T-helper 17 cell (primary cell): ENCODE measurements around the gene TCP11. TPM values are rescaled to one million over a fixed set of nuclear protein-coding genes. Genes with fewer than 3 reads are reported as not detected.
"Not testable (repeated sequence)": the region's sequence is repeated elsewhere in the genome, so short reads cannot be mapped to it uniquely, and the experiment has no call there.

Experiments
- ATAC-seq: fragments of 150-1000 bp; cut with Tn5 transposase; 2 replicates; pipeline ENCODE4 v1.10.0; 2021; ENCODE audit warnings: mild to moderate bottlenecking, moderate library complexity
- DNase-seq, 3 donors: peaks; one replicate each; pipeline versions ENCODE4 v3.0.0 to v3.0.0-alpha.2; 2020 to 2021
- H3K9me3 ChIP-seq: one replicate; pipeline ENCODE4 v1.7.0; 2013; ENCODE audit warnings: low read length, mild to moderate bottlenecking; ENCODE audit not compliant: control insufficient read depth, poor library complexity, severe bottlenecking
- H3K27ac Mint-ChIP-seq: one replicate; pipeline ENCODE4 v1.8.0; 2022; ENCODE audit warnings: mild to moderate bottlenecking, moderate library complexity, mixed read lengths
- H3K27me3 Mint-ChIP-seq: one replicate; pipeline ENCODE4 v1.8.0; 2022; ENCODE audit warnings: mixed read lengths
- H3K36me3 Mint-ChIP-seq: one replicate; pipeline ENCODE4 v1.8.0; 2022; ENCODE audit warnings: low read depth, mixed read lengths
- H3K4me1 Mint-ChIP-seq: one replicate; pipeline ENCODE4 v1.8.0; 2022; ENCODE audit warnings: mild to moderate bottlenecking, mixed read lengths
- H3K4me3 Mint-ChIP-seq: one replicate; pipeline ENCODE4 v1.8.0; 2022; ENCODE audit warnings: mild to moderate bottlenecking, moderate library complexity, mixed read lengths
- total RNA-seq, 4 donors: library from RNA in 2 of 4; stranded (reverse) in 2 of 4; gene quantifications; one replicate each; pipeline ENCODE4 v1.2.3 and lab custom pipeline; 2022 to 2026

Gene TCP11
- total RNA-seq, 2 donors from 2014 or later = not detected

- Mint-ChIP-seq H3K27ac (no peak overlapping the region), H3K36me3 (no peaks in the 10 kb centered on the region), H3K27me3 (peaks cover 22% of the 10 kb centered on the region), H3K4me1 (peaks cover 7% of the 10 kb centered on the region), H3K4me3 (no peak overlapping the region)
- DNase-seq = no peak
- no peak for ATAC-seq
- no peaks in the 10 kb centered on the region for H3K9me3 ChIP-seq
Measured at GRCh38 chr6:35149891-35150566, 8.9 kb upstream of the TCP11 start.

DNA sequence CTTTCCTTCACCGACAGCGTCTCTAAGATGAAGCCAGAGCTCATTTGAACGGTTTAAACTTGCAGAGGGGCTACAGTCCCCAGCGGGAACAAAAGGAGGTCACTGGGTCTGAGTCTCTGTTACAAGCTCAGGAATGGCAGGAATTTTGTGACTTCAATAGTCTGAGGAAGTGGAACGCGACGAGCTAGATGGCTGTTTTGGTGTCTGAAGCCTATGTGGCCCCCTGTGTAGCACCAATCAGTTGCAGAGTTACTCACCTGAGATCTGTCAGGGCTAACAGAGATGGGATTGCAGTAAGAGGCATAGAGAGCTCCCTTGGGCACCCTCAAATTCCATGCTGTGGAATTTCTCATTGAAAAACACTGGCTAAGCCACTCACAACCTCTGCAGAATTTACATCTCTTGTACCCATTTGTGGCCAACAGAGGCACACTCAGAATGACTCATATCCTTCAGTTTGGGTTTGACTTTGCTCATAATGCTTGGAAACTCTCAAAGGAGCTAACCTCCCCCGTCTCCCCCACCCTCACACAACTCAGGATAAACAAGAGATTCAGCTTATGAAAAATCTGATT, 7.1 kb upstream of the TCP11 start:
- no peak overlapping the region for H3K27ac Mint-ChIP-seq
- ATAC-seq (no peak), DNase-seq (no peak)
- peaks cover 17% of the 10 kb centered on the region for H3K27me3 Mint-ChIP-seq
- no peaks in the 10 kb centered on the region for H3K9me3 ChIP-seq
- H3K4me1 Mint-ChIP-seq = peaks cover 4% of the 10 kb centered on the region
- H3K4me3 Mint-ChIP-seq = no peak overlapping the region
- H3K36me3 Mint-ChIP-seq = no peaks in the 10 kb centered on the region

GRCh38 chr6:35147486-35147885, 6.3 kb upstream of the TCP11 start:
- Mint-ChIP-seq H3K27ac (no peak overlapping the region), H3K4me3 (no peak overlapping the region), H3K4me1 (peaks cover 4% of the 10 kb centered on the region), H3K27me3 (peaks cover 17% of the 10 kb centered on the region), H3K36me3 (no peaks in the 10 kb centered on the region)
- DNase-seq (no peak), ATAC-seq (no peak)
- no peaks in the 10 kb centered on the region for H3K9me3 ChIP-seq

GRCh38 chr6:35147026-35147425, 5.9 kb upstream of the TCP11 start:
- Mint-ChIP-seq H3K27ac (no peak overlapping the region), H3K27me3 (peaks cover 17% of the 10 kb centered on the region), H3K4me1 (peaks cover 4% of the 10 kb centered on the region), H3K4me3 (no peak overlapping the region), H3K36me3 (no peaks in the 10 kb centered on the region)
- DNase-seq (no peak), ATAC-seq (no peak)
- no peaks in the 10 kb centered on the region for H3K9me3 ChIP-seq

DNA sequence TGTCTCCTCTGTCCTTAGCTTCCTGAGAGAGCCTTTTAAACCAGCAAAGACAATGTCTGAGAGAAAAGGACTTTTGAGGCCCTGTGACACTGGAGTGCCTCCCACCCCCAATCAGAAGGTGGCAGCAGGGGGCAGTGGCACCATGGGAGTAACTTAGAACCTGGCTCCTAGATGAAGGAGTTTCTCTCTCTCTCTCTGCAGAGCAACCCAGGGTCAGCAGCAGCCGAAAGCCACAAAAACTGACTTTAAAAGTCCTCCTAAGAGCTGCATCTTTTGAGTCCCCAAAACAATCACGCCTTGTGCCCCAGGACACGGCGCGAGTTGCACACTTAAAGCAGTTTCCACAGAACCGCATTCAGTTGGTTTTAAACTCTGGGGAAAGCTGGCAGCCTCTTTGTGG, 5.3 kb upstream of the TCP11 start:
- ATAC-seq = no peak

DNA sequence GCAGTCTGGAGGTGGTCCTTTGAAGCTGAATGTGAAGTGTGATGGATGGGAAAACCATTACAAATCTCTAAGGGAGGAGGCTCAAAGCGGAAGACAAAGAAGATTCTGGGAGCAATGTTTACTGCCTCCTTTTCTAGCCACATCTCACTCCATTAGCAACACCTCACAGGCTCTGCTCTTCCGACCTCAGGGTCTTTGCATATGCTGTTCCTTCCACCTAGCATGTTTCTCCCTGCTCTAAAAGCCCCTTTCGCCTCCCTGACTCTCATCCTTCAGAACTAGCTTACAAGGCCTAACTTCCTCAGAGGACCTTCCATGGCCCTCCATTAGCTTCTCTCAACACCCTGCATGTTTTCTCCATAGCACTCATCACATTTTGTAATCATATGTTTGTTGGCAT, 4.6 kb upstream of the TCP11 start:
- H3K27me3 Mint-ChIP-seq = peaks cover 24% of the 10 kb centered on the region
- H3K4me3 Mint-ChIP-seq = no peak overlapping the region
- no peak for ATAC-seq
- DNase-seq = no peak
- H3K27ac Mint-ChIP-seq = peak overlapping the region; percentile 8
- H3K36me3 Mint-ChIP-seq = no peaks in the 10 kb centered on the region
- peaks cover 7% of the 10 kb centered on the region for H3K4me1 Mint-ChIP-seq
- H3K9me3 ChIP-seq = no peaks in the 10 kb centered on the region

More for the DNA sequence above, 5.3 kb upstream of the TCP11 start:
- Mint-ChIP-seq H3K27me3 (peaks cover 23% of the 10 kb centered on the region), H3K4me3 (no peak overlapping the region), H3K4me1 (peaks cover 6% of the 10 kb centered on the region), H3K27ac (no peak overlapping the region), H3K36me3 (no peaks in the 10 kb centered on the region)
- DNase-seq = no peak
- H3K9me3 ChIP-seq = no peaks in the 10 kb centered on the region

GRCh38 chr6:35142588-35143569, 1.7 kb upstream of the TCP11 start:
- DNase-seq (no peak), ATAC-seq (no peak)
- peaks cover 32% of the 10 kb centered on the region for H3K27me3 Mint-ChIP-seq
- H3K4me1 Mint-ChIP-seq = peaks cover 15% of the 10 kb centered on the region
- H3K27ac Mint-ChIP-seq = no peak overlapping the region
- H3K9me3 ChIP-seq = no peaks in the 10 kb centered on the region
- H3K4me3 Mint-ChIP-seq = no peak overlapping the region
- H3K36me3 Mint-ChIP-seq = no peaks in the 10 kb centered on the region

GRCh38 chr6:35140639-35141006, 516 bp downstream of the TCP11 start:
- H3K4me3 Mint-ChIP-seq = peak overlapping the region; percentile 77

GRCh38 chr6:35139924-35140638, 1.1 kb downstream of the TCP11 start:
- peak overlapping the region; percentile 77 for H3K4me3 Mint-ChIP-seq
- no peaks in the 10 kb centered on the region for H3K36me3 Mint-ChIP-seq
- H3K9me3 ChIP-seq = no peaks in the 10 kb centered on the region
- peak overlapping the region; percentile 67 for H3K27ac Mint-ChIP-seq
- H3K4me1 Mint-ChIP-seq = peaks cover 10% of the 10 kb centered on the region
- ATAC-seq (no peak), DNase-seq (peak in 1 of 3 donors; percentile 10)
- H3K27me3 Mint-ChIP-seq = peaks cover 29% of the 10 kb centered on the region

More at GRCh38 chr6:35140639-35141006, 516 bp downstream of the TCP11 start:
- H3K27me3 Mint-ChIP-seq = peaks cover 29% of the 10 kb centered on the region
- ATAC-seq (no peak), DNase-seq (no peak)
- peak overlapping the region; percentile 67 for H3K27ac Mint-ChIP-seq
- H3K36me3 Mint-ChIP-seq = no peaks in the 10 kb centered on the region
- H3K9me3 ChIP-seq = no peaks in the 10 kb centered on the region
- peaks cover 12% of the 10 kb centered on the region for H3K4me1 Mint-ChIP-seq

DNA sequence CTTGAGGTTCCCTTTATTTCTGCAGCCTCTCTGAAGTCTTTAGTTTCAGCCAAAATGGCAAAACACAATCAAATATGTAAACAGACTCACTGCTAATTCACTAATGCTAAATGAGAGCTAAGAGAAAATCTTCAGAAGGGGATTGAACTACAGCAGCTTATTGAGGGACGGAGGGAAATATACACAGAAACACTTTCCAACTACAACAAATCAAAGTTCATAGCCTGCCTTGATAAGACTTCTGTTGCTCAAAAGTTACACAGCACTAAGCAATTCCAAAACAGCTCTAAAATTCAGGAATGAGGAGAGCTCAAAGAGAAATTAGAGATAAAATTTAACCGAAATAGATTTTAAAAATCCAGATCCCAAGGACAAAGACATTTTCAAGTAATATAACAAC, 1.7 kb downstream of the TCP11 start:
- no peak for ATAC-seq
- no peak for DNase-seq
- H3K27ac Mint-ChIP-seq = no peak overlapping the region
- H3K27me3 Mint-ChIP-seq = peaks cover 29% of the 10 kb centered on the region
- no peaks in the 10 kb centered on the region for H3K9me3 ChIP-seq
- peaks cover 10% of the 10 kb centered on the region for H3K4me1 Mint-ChIP-seq
- H3K4me3 Mint-ChIP-seq = no peak overlapping the region
- no peaks in the 10 kb centered on the region for H3K36me3 Mint-ChIP-seq

GRCh38 chr6:35138191-35138590, 2.9 kb downstream of the TCP11 start:
- not testable (repeated sequence) for ATAC-seq, H3K9me3 ChIP-seq, H3K4me3 Mint-ChIP-seq, DNase-seq, H3K36me3 Mint-ChIP-seq
- Mint-ChIP-seq H3K4me1 (peaks cover 10% of the 10 kb centered on the region), H3K27me3 (peaks cover 29% of the 10 kb centered on the region), H3K27ac (peak overlapping the region; percentile 14)

GRCh38 chr6:35136185-35136584, 5.0 kb downstream of the TCP11 start:
- no peaks in the 10 kb centered on the region for H3K36me3 Mint-ChIP-seq
- ATAC-seq (no peak), DNase-seq (no peak)
- peaks cover 9% of the 10 kb centered on the region for H3K4me1 Mint-ChIP-seq
- no peak overlapping the region for H3K27ac Mint-ChIP-seq
- peaks cover 36% of the 10 kb centered on the region for H3K27me3 Mint-ChIP-seq
- H3K9me3 ChIP-seq = no peaks in the 10 kb centered on the region
- no peak overlapping the region for H3K4me3 Mint-ChIP-seq

- ATAC-seq (no peak), DNase-seq (no peak)
- no peaks in the 10 kb centered on the region for H3K9me3 ChIP-seq
- Mint-ChIP-seq H3K36me3 (no peaks in the 10 kb centered on the region), H3K4me3 (no peak overlapping the region), H3K27ac (no peak overlapping the region), H3K4me1 (no peaks in the 10 kb centered on the region), H3K27me3 (peaks cover 50% of the 10 kb centered on the region)
Measured at GRCh38 chr6:35128496-35128895, 12.6 kb downstream of the TCP11 start.
